Fibroblast of the aortic adventitia (primary cell): ENCODE measurements around the gene HHATL. TPM values are rescaled to one million over a fixed set of nuclear protein-coding genes. Genes with fewer than 3 reads are reported as not detected.

Experiments
- DNase-seq: peaks from one replicate; pipeline ENCODE4 v3.0.0-alpha.2; 2010; ENCODE audit warnings: low read depth
- H3K4me3 ChIP-seq: 2 replicates; pipeline ENCODE4 v1.5.1; 2011; ENCODE audit warnings: low read depth, mild to moderate bottlenecking, control low read depth, low read length, moderate library complexity
- CTCF ChIP-seq: IDR thresholded peaks from 2 replicates; pipeline ENCODE4 v1.5.1; 2011; ENCODE audit warnings: mild to moderate bottlenecking, low read length, control low read depth, inconsistent platforms; ENCODE audit not compliant: insufficient read depth
- total RNA-seq: library from RNA; depleted of rRNA; stranded (reverse); fragments of >200 nt; gene quantifications from 2 replicates; pipeline ENCODE4 v1.2.3, GENCODE V29; 2012; ENCODE audit warnings: low replicate concordance

The HHATL gene
- total RNA-seq, 1 donor, result not detected

GRCh38 chr3:42682301-42683070 lies 20.1 kb downstream of the HHATL start:
- no peak overlapping the region for H3K4me3 ChIP-seq
- no peak for DNase-seq

GRCh38 chr3:42681361-42682038 lies 21.1 kb downstream of the HHATL start:
- no peak for TF ChIP-seq CTCF
- no peak for DNase-seq
- H3K4me3 ChIP-seq, result no peak overlapping the region

More at GRCh38 chr3:42682301-42683070, 20.1 kb downstream of the HHATL start:
- TF ChIP-seq CTCF, result no peak

GRCh38 chr3:42680806-42681205 lies 21.8 kb downstream of the HHATL start:
- DNase-seq, result peak; percentile 44
- H3K4me3 ChIP-seq, result no peak overlapping the region
- no peak for TF ChIP-seq CTCF

- no peak overlapping the region for H3K4me3 ChIP-seq
- TF ChIP-seq CTCF, result no peak
- peak; percentile 57 for DNase-seq
Measured at GRCh38 chr3:42680271-42680670, 22.3 kb downstream of the HHATL start.

- no peak overlapping the region for H3K4me3 ChIP-seq
- no peak for TF ChIP-seq CTCF
- DNase-seq, result no peak
Measured at GRCh38 chr3:42678447-42678846, 24.2 kb downstream of the HHATL start.

- H3K4me3 ChIP-seq, result no peak overlapping the region
- no peak for TF ChIP-seq CTCF
- DNase-seq, result no peak
Measured at GRCh38 chr3:42675909-42676308, 26.7 kb downstream of the HHATL start.
